ENCODE data around the gene DDX1.

DNA sequence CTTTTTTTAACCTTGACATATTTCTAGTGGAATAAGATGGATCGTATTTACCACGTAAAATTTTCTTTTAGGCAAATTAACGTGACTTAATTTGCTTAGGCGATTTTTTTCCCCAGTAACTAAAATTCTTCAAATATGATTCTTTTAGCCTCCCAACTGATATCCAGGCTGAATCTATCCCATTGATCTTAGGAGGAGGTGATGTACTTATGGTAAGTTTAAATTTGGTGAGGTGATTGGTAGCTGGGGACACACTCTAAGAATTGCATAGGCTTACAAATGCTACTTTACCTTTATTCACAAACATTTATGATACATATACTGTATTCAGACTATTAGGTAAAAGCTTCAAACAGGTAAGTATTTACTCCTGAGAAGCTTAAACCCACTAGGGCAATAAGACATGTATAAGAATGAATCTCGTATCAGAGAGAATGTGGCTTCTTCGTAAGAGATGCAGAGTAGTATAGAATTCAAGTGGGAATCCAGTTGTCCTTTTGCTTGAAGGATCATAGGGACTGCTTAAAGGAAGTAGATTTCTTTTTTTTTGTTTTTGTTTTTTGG lies 3.8 kb downstream of the DDX1 start:
- TF ChIP-seq, protein P1, sequence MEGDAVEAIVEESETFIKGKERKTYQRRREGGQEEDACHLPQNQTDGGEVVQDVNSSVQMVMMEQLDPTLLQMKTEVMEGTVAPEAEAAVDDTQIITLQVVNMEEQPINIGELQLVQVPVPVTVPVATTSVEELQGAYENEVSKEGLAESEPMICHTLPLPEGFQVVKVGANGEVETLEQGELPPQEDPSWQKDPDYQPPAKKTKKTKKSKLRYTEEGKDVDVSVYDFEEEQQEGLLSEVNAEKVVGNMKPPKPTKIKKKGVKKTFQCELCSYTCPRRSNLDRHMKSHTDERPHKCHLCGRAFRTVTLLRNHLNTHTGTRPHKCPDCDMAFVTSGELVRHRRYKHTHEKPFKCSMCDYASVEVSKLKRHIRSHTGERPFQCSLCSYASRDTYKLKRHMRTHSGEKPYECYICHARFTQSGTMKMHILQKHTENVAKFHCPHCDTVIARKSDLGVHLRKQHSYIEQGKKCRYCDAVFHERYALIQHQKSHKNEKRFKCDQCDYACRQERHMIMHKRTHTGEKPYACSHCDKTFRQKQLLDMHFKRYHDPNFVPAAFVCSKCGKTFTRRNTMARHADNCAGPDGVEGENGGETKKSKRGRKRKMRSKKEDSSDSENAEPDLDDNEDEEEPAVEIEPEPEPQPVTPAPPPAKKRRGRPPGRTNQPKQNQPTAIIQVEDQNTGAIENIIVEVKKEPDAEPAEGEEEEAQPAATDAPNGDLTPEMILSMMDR (IDR thresholded peaks at IDR 0.05 in 8 of 11, conservative IDR thresholded peaks at IDR 0.05 in 3 of 11), result no peak
- TF ChIP-seq POLR2A (IDR thresholded peaks at IDR 0.05), result no peak

Data from spleen (tissue), 7 donors.